ENCODE results near the gene GGT7. TPM values are rescaled to one million over a fixed set of nuclear protein-coding genes. Genes with fewer than 3 reads are reported as not detected.

The GGT7 gene
- total RNA-seq, 4 donors from 2014 or later, result 3.6 to 14.9 (median 11.9) TPM

- 22% methylated on average over 1 of the region's 1 CpG; no CpG with 5 or more reads in 1 of the 2 donors for WGBS, 2 donors (ENCODE audit: low coverage in 1 of 2)
- Histone ChIP-seq H3K4me3 (no peak overlapping the region), H3K27me3 (no peaks in the 10 kb centered on the region), H3K9me3 (no peaks in the 10 kb centered on the region), H3K27ac (peak overlapping the region in 2 of 4 donors; percentile 6 to 27), H3K36me3 (no peaks in the 10 kb centered on the region), H3K4me1 (peaks cover 0 to 47% (median 0%) of the 10 kb centered on the region in 3 donors)
- ATAC-seq, result no peak
- TF ChIP-seq POLR2AphosphoS5 (IDR thresholded peaks at IDR 0.05) (no peak), EP300 (IDR thresholded peaks at IDR 0.05) (no peak), POLR2A (IDR thresholded peaks at IDR 0.05) (no peak), CTCF (IDR thresholded peaks at IDR 0.05) (no peak)
These were observed 23.5 kb upstream of the GGT7 start for GRCh38 chr20:34896086-34896621.

GRCh38 chr20:34895465-34895864, 22.8 kb upstream of the GGT7 start:
- WGBS, 2 donors (ENCODE audit: low coverage in 1 of 2), result 58 to 78% methylated on average over 3 of the region's 3 CpGs
- Histone ChIP-seq H3K9me3 (no peaks in the 10 kb centered on the region), H3K27me3 (no peaks in the 10 kb centered on the region), H3K4me1 (peaks cover 0 to 47% (median 0%) of the 10 kb centered on the region in 3 donors), H3K36me3 (no peaks in the 10 kb centered on the region), H3K27ac (no peak overlapping the region), H3K4me3 (no peak overlapping the region)
- TF ChIP-seq POLR2A (IDR thresholded peaks at IDR 0.05) (no peak), POLR2AphosphoS5 (IDR thresholded peaks at IDR 0.05) (no peak), CTCF (IDR thresholded peaks at IDR 0.05) (no peak), EP300 (IDR thresholded peaks at IDR 0.05) (no peak)
- ATAC-seq, result no peak

GRCh38 chr20:34894723-34895122, 22.1 kb upstream of the GGT7 start:
- H3K27ac ChIP-seq, result no peak overlapping the region
- H3K4me1 ChIP-seq, result peaks cover 0 to 47% (median 0%) of the 10 kb centered on the region in 3 donors
- TF ChIP-seq CTCF (IDR thresholded peaks at IDR 0.05) (no peak), POLR2A (IDR thresholded peaks at IDR 0.05) (no peak), EP300 (IDR thresholded peaks at IDR 0.05) (no peak), POLR2AphosphoS5 (IDR thresholded peaks at IDR 0.05) (no peak)
- H3K27me3 ChIP-seq, result no peaks in the 10 kb centered on the region
- H3K36me3 ChIP-seq, result no peaks in the 10 kb centered on the region
- H3K4me3 ChIP-seq, result no peak overlapping the region
- 8 to 20% methylated on average over 1 of the region's 1 CpG for WGBS, 2 donors (ENCODE audit: low coverage in 1 of 2)
- ATAC-seq, result no peak
- no peaks in the 10 kb centered on the region for H3K9me3 ChIP-seq

- H3K36me3 ChIP-seq, result no peaks in the 10 kb centered on the region
- H3K27ac ChIP-seq, result peak overlapping the region in 1 of 4 donors; percentile 60
- peaks cover 0 to 48% (median 0%) of the 10 kb centered on the region in 3 donors for H3K4me1 ChIP-seq
- H3K4me3 ChIP-seq, result no peak overlapping the region
- TF ChIP-seq POLR2A (IDR thresholded peaks at IDR 0.05) (no peak), POLR2AphosphoS5 (IDR thresholded peaks at IDR 0.05) (no peak), CTCF (IDR thresholded peaks at IDR 0.05) (no peak), EP300 (IDR thresholded peaks at IDR 0.05) (no peak)
- no peak for ATAC-seq
- 100% methylated on average over 2 of the region's 2 CpGs for WGBS, 2 donors (ENCODE audit: low coverage in 1 of 2)
- H3K27me3 ChIP-seq, result no peaks in the 10 kb centered on the region
- H3K9me3 ChIP-seq, result no peaks in the 10 kb centered on the region
These were observed 20.0 kb upstream of the GGT7 start for GRCh38 chr20:34892671-34893070.
